ENCODE results near the gene TP53AIP1. TPM values are rescaled to one million over a fixed set of nuclear protein-coding genes. Genes with fewer than 3 reads are reported as not detected.

TP53AIP1 gene
- total RNA-seq, 1 experiment from 2014 or later = 0.11 TPM

GRCh38 chr11:128902515-128903066 lies 40.1 kb downstream of the TP53AIP1 start:
- Mint-ChIP-seq H3K27ac (ENCODE audit: unreplicated experiment) (no peak overlapping the region), H3K4me1 (ENCODE audit: low read depth, unreplicated experiment) (peaks cover 6% of the 10 kb centered on the region), H3K36me3 (ENCODE audit: insufficient read depth, unreplicated experiment) (no peaks in the 10 kb centered on the region), H3K9me3 (ENCODE audit: unreplicated experiment) (no peaks in the 10 kb centered on the region), H3K4me3 (ENCODE audit: unreplicated experiment) (no peak overlapping the region), H3K27me3 (ENCODE audit: insufficient read depth, unreplicated experiment) (peaks cover 14% of the 10 kb centered on the region)
- Histone ChIP-seq H3K27me3 (replicated peaks; ENCODE audit: control insufficient read depth, insufficient read depth, low read length) (no peaks in the 10 kb centered on the region; the same call in 1 of the 2 replicates), H3K36me3 (ENCODE audit: control insufficient read depth, insufficient read depth, low read length) (no peaks in the 10 kb centered on the region), H3K4me3 (ENCODE audit: low read depth, low read length) (no peak overlapping the region), H3K4me1 (peaks cover 6% of the 10 kb centered on the region), H3K9me3 (no peaks in the 10 kb centered on the region)
- no TSS peak for BruUV-seq (replicated peaks)
- TF ChIP-seq CTCF (IDR thresholded peaks at IDR 0.05; ENCODE audit: insufficient read depth in 1 of 2, low read depth in 1 of 2, low read length in 1 of 2, severe bottlenecking in 1 of 2, unreplicated experiment in 1 of 2) = no peak
- ChIA-PET CTCF (interaction anchor here (1.0 kb wide), 1 partner anchor 21 kb away, joined by 3 read pairs; no protein-coding TSS in a partner anchor), POLR2A (no interaction called here)
- intact Hi-C loops (cut with micrococcal nuclease; ENCODE audit: unreplicated experiment) = no loop called here
- no peak for DNase-seq

GRCh38 chr11:128901653-128902514 lies 40.8 kb downstream of the TP53AIP1 start:
- no peak for DNase-seq

GRCh38 chr11:128900468-128900867 lies 42.2 kb downstream of the TP53AIP1 start:
- no peak overlapping the region for H3K4me3 ChIP-seq (ENCODE audit: low read depth, low read length)
- intact Hi-C loops (cut with micrococcal nuclease; ENCODE audit: unreplicated experiment) = no loop called here
- Mint-ChIP-seq H3K9me3 (ENCODE audit: unreplicated experiment) (no peaks in the 10 kb centered on the region), H3K27ac (ENCODE audit: unreplicated experiment) (no peak overlapping the region), H3K27me3 (ENCODE audit: insufficient read depth, unreplicated experiment) (peaks cover 14% of the 10 kb centered on the region), H3K4me1 (ENCODE audit: low read depth, unreplicated experiment) (no peaks in the 10 kb centered on the region), H3K36me3 (ENCODE audit: insufficient read depth, unreplicated experiment) (no peaks in the 10 kb centered on the region), H3K4me3 (ENCODE audit: unreplicated experiment) (no peak overlapping the region)
- BruUV-seq (replicated peaks) = no TSS peak
- H3K36me3 ChIP-seq (ENCODE audit: control insufficient read depth, insufficient read depth, low read length) = no peaks in the 10 kb centered on the region
- no peaks in the 10 kb centered on the region for H3K27me3 ChIP-seq (replicated peaks; ENCODE audit: control insufficient read depth, insufficient read depth, low read length)
- ChIA-PET POLR2A (no interaction called here), CTCF (no interaction called here)
- no peaks in the 10 kb centered on the region for H3K9me3 ChIP-seq
- no peaks in the 10 kb centered on the region for H3K4me1 ChIP-seq
- TF ChIP-seq CTCF (IDR thresholded peaks at IDR 0.05; ENCODE audit: insufficient read depth in 1 of 2, low read depth in 1 of 2, low read length in 1 of 2, severe bottlenecking in 1 of 2, unreplicated experiment in 1 of 2) = no peak
- DNase-seq = no peak

More at GRCh38 chr11:128901653-128902514, 40.8 kb downstream of the TP53AIP1 start:
- no peaks in the 10 kb centered on the region for H3K36me3 Mint-ChIP-seq (ENCODE audit: insufficient read depth, unreplicated experiment)
- intact Hi-C loops (cut with micrococcal nuclease; ENCODE audit: unreplicated experiment) = no loop called here
- H3K27me3 ChIP-seq (replicated peaks; ENCODE audit: control insufficient read depth, insufficient read depth, low read length) = no peaks in the 10 kb centered on the region
- no peaks in the 10 kb centered on the region for H3K36me3 ChIP-seq (ENCODE audit: control insufficient read depth, insufficient read depth, low read length)
- no peak overlapping the region for H3K4me3 ChIP-seq (ENCODE audit: low read depth, low read length)
- no peaks in the 10 kb centered on the region for H3K9me3 ChIP-seq
- H3K9me3 Mint-ChIP-seq (ENCODE audit: unreplicated experiment) = no peaks in the 10 kb centered on the region
- no TSS peak for BruUV-seq (replicated peaks)
- H3K4me3 Mint-ChIP-seq (ENCODE audit: unreplicated experiment) = no peak overlapping the region
- CTCF ChIA-PET = no interaction called here
- peaks cover 6% of the 10 kb centered on the region for H3K4me1 ChIP-seq
- peaks cover 6% of the 10 kb centered on the region for H3K4me1 Mint-ChIP-seq (ENCODE audit: low read depth, unreplicated experiment)
- POLR2A ChIA-PET = no interaction called here
- H3K27me3 Mint-ChIP-seq (ENCODE audit: insufficient read depth, unreplicated experiment) = peaks cover 14% of the 10 kb centered on the region
- TF ChIP-seq CTCF (IDR thresholded peaks at IDR 0.05; ENCODE audit: insufficient read depth in 1 of 2, low read depth in 1 of 2, low read length in 1 of 2, severe bottlenecking in 1 of 2, unreplicated experiment in 1 of 2) = no peak
- no peak overlapping the region for H3K27ac Mint-ChIP-seq (ENCODE audit: unreplicated experiment)

All from Caco-2 (cell line).